LNCaP clone FGC (cell line): Measurements from ENCODE around the gene KIR3DL3.
"Not testable (repeated sequence)": the region's sequence is repeated elsewhere in the genome, so short reads cannot be mapped to it uniquely, and the experiment has no call there.

Experiments
- DNase-seq: peaks from one replicate; pipeline ENCODE4 v3.0.0-alpha.2; 2011; ENCODE audit warnings: low read depth
- H3K4me3 ChIP-seq: 2 replicates; pipeline ENCODE4 v1.5.1; 2011; ENCODE audit warnings: mild to moderate bottlenecking, low read depth, low read length, control low read depth

KIR3DL3 gene

GRCh38 chr19:54771018-54771960 is 47.0 kb downstream of the KIR3DL3 start:
- not testable (repeated sequence) for H3K4me3 ChIP-seq, DNase-seq

GRCh38 chr19:54772666-54773065 is 48.4 kb downstream of the KIR3DL3 start:
- DNase-seq, H3K4me3 ChIP-seq: not testable (repeated sequence)

- not testable (repeated sequence) for H3K4me3 ChIP-seq, DNase-seq
Observed at GRCh38 chr19:54775095-54775815, 51.0 kb downstream of the KIR3DL3 start.

GRCh38 chr19:54775830-54776229 is 51.6 kb downstream of the KIR3DL3 start:
- not testable (repeated sequence) for DNase-seq, H3K4me3 ChIP-seq

DNA sequence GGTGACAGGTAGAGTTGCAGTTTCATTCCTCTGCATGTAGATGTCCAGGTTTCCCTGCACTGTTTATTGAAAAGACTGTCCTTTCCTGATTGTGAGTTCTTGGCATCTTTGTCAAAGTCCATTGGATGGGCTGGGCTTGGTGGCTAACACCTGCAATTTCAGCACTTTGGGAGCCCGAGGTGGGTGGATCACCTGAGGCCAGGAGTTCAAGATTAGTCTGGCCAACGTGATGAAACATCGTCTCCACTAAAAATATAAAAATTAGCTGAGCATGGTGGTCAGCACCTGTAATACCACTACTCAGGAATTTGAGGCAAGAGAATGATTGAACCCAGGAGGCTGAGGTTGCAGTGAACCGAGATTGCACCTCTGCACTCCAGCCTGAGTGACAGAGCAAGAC is 53.6 kb downstream of the KIR3DL3 start:
- DNase-seq, H3K4me3 ChIP-seq: not testable (repeated sequence)

DNA sequence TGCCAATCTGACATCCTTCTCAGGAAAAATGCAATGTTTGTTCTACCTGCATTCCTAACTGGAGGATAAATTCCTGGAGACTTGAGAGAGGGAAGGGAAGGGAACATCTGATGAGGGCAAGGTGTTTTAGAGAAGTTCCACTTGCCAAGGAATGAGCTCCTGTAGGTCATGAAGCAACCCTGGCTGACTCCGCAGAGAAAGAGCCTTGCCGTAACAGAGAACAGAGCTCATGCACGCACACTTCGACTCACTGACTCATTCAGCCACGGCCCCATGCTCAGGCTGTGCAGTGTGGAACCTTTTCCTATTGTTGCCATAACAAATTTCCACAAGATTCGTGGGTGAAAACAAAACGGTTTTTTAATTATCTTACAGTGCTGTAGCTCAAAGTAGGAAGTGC is 54.7 kb downstream of the KIR3DL3 start:
- not testable (repeated sequence) for H3K4me3 ChIP-seq, DNase-seq

- not testable (repeated sequence) for DNase-seq, H3K4me3 ChIP-seq
Observed at GRCh38 chr19:54782916-54783315, 58.7 kb downstream of the KIR3DL3 start.
